A673 (cell line): ENCODE data around the gene MOB2.

ENCODE experiments used
- CTCF ChIP-seq: fragments of 300-800, 200-600 bp; sonication (generic); conservative IDR thresholded peaks from 2 replicates; pipeline ENCODE4 v1.5.1; 2017; ENCODE audit warnings: low read depth, mild to moderate bottlenecking, antibody characterized with exemption, low read length, moderate library complexity, mixed read lengths
- EZH2 ChIP-seq: fragments of 200-600 bp; sonication (generic); IDR thresholded peaks from 2 replicates; pipeline ENCODE4 v1.6.1; 2017; ENCODE audit warnings: borderline replicate concordance, low read depth, mild to moderate bottlenecking, mixed read lengths, antibody characterized with exemption, low read length; ENCODE audit not compliant: poor library complexity, severe bottlenecking

- no peak for TF ChIP-seq CTCF
- no peak for TF ChIP-seq EZH2
These were observed 40.2 kb upstream of the MOB2 start for GRCh38 chr11:1526785-1527184.
